ENCODE results near the gene SLAMF7.
"Not testable (repeated sequence)": the region's sequence is repeated elsewhere in the genome, so short reads cannot be mapped to it uniquely, and the experiment has no call there.

Gene SLAMF7

GRCh38 chr1:160739098-160739511, at the start of gene SLAMF7:
TSS of gene SLAMF7 (plus strand) at chr1:160739247. CDS start at chr1:160739302, 55 bp downstream.
- no peak for DNase-seq (ENCODE audit: low read depth)

- not testable (repeated sequence) for DNase-seq (ENCODE audit: low read depth)
These were observed 46.7 kb upstream of the SLAMF7 start for GRCh38 chr1:160692390-160692789.

GRCh38 chr1:160702100-160702499, 36.9 kb upstream of the SLAMF7 start:
- no peak for DNase-seq (ENCODE audit: low read depth)

- DNase-seq (ENCODE audit: low read depth): no peak
These were observed 34.8 kb upstream of the SLAMF7 start for GRCh38 chr1:160704250-160704649.

- DNase-seq (ENCODE audit: low read depth): not testable (repeated sequence)
These were observed 33.8 kb upstream of the SLAMF7 start for GRCh38 chr1:160705212-160705621.

GRCh38 chr1:160705742-160706141, 33.3 kb upstream of the SLAMF7 start:
- no peak for DNase-seq (ENCODE audit: low read depth)

GRCh38 chr1:160706526-160707235, 32.4 kb upstream of the SLAMF7 start:
- DNase-seq (ENCODE audit: low read depth): no peak

- no peak for DNase-seq (ENCODE audit: low read depth)
These were observed 31.6 kb upstream of the SLAMF7 start for GRCh38 chr1:160707236-160708064.

- no peak for DNase-seq (ENCODE audit: low read depth)
These were observed 30.9 kb upstream of the SLAMF7 start for GRCh38 chr1:160708118-160708517.

GRCh38 chr1:160708801-160709200, 30.2 kb upstream of the SLAMF7 start:
- no peak for DNase-seq (ENCODE audit: low read depth)

- DNase-seq (ENCODE audit: low read depth): no peak
These were observed 29.3 kb upstream of the SLAMF7 start for GRCh38 chr1:160709715-160710114.

GRCh38 chr1:160710517-160711252, 28.4 kb upstream of the SLAMF7 start:
- no peak for DNase-seq (ENCODE audit: low read depth)

- DNase-seq (ENCODE audit: low read depth): no peak
These were observed 27.8 kb upstream of the SLAMF7 start for GRCh38 chr1:160711276-160711601.

GRCh38 chr1:160711602-160712311, 27.3 kb upstream of the SLAMF7 start, which contains the start of gene CD48:
TSS of gene CD48 (minus strand) at chr1:160711822. CDS start at chr1:160711763, 59 bp downstream.
- no peak for DNase-seq (ENCODE audit: low read depth)

GRCh38 chr1:160712525-160713080, 26.4 kb upstream of the SLAMF7 start:
- not testable (repeated sequence) for DNase-seq (ENCODE audit: low read depth)

- DNase-seq (ENCODE audit: low read depth): no peak
These were observed 25.9 kb upstream of the SLAMF7 start for GRCh38 chr1:160713161-160713560.

GRCh38 chr1:160714034-160714648, 24.9 kb upstream of the SLAMF7 start:
- not testable (repeated sequence) for DNase-seq (ENCODE audit: low read depth)

- DNase-seq (ENCODE audit: low read depth): no peak
These were observed 23.0 kb upstream of the SLAMF7 start for GRCh38 chr1:160716013-160716412.

- no peak for DNase-seq (ENCODE audit: low read depth)
These were observed 21.7 kb upstream of the SLAMF7 start for GRCh38 chr1:160717306-160717705.

- DNase-seq (ENCODE audit: low read depth): no peak
These were observed 20.8 kb upstream of the SLAMF7 start for GRCh38 chr1:160718210-160718609.
